Type B pancreatic cell (in vitro differentiated cells): Measurements from ENCODE around the gene CCND3. TPM values are rescaled to one million over a fixed set of nuclear protein-coding genes. Genes with fewer than 3 reads are reported as not detected.
"Not testable (repeated sequence)": the region's sequence is repeated elsewhere in the genome, so short reads cannot be mapped to it uniquely, and the experiment has no call there.

Source experiments
- DNase-seq: peaks from one replicate; pipeline ENCODE4 v3.0.0; 2021; ENCODE audit warnings: mixed read lengths; ENCODE audit not compliant: unreplicated experiment; ENCODE audit errors: extremely low spot score
- H3K27ac Mint-ChIP-seq: 2 replicates; pipeline ENCODE4 v1.8.0; 2021; ENCODE audit warnings: mild to moderate bottlenecking, mixed read lengths
- H3K27me3 Mint-ChIP-seq: 2 replicates; pipeline ENCODE4 v1.8.0; 2021; ENCODE audit warnings: mixed read lengths
- H3K36me3 Mint-ChIP-seq: 2 replicates; pipeline ENCODE4 v1.8.0; 2021; ENCODE audit warnings: mixed read lengths
- H3K4me1 Mint-ChIP-seq: one replicate; pipeline ENCODE4 v1.8.0; 2021; ENCODE audit warnings: mixed read lengths; ENCODE audit not compliant: unreplicated experiment
- H3K4me3 Mint-ChIP-seq: 2 replicates; pipeline ENCODE4 v1.8.0; 2021; ENCODE audit warnings: mild to moderate bottlenecking, mixed read lengths
- H3K9me3 Mint-ChIP-seq: 2 replicates; pipeline ENCODE4 v1.8.0; 2021; ENCODE audit warnings: mixed read lengths
- total RNA-seq: library from RNA; stranded (reverse); gene quantifications from 2 replicates; pipeline ENCODE4 v1.2.1, GENCODE V29; 2021; ENCODE audit warnings: low replicate concordance
- TF ChIP-seq, protein P1 (sequence below): fragments of 200-600 bp; sonication (generic); conservative IDR thresholded peaks from 2 replicates; pipeline ENCODE4 v1.5.0; 2021; ENCODE audit warnings: antibody characterized with exemption, mild to moderate bottlenecking

The CCND3 gene
- total RNA-seq, 1 donor from 2014 or later, result 60.4 TPM

DNA sequence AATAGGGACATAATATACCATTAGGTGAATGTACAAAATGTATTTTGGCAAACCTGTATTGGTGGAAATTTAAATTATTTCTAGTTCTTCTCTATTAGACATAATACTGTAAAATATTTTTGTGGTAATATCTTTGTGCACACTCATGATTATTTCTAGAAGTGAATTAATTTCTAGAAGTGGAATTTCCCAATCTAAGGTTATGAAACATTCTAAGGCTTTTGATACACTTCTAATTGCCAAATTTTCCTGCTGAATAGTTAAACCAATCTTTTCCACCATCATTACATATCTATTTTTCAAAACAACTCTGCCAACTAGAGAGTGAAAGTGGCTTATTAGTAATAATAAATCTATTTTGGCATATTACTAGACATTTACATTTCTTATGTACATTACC is 1.8 kb upstream of the CCND3 start:
- Mint-ChIP-seq H3K27me3 (no peaks in the 10 kb centered on the region), H3K36me3 (no peaks in the 10 kb centered on the region), H3K4me1 (peaks cover 20% of the 10 kb centered on the region), H3K9me3 (no peaks in the 10 kb centered on the region), H3K27ac (no peak overlapping the region), H3K4me3 (no peak overlapping the region)
- TF ChIP-seq, protein P1, sequence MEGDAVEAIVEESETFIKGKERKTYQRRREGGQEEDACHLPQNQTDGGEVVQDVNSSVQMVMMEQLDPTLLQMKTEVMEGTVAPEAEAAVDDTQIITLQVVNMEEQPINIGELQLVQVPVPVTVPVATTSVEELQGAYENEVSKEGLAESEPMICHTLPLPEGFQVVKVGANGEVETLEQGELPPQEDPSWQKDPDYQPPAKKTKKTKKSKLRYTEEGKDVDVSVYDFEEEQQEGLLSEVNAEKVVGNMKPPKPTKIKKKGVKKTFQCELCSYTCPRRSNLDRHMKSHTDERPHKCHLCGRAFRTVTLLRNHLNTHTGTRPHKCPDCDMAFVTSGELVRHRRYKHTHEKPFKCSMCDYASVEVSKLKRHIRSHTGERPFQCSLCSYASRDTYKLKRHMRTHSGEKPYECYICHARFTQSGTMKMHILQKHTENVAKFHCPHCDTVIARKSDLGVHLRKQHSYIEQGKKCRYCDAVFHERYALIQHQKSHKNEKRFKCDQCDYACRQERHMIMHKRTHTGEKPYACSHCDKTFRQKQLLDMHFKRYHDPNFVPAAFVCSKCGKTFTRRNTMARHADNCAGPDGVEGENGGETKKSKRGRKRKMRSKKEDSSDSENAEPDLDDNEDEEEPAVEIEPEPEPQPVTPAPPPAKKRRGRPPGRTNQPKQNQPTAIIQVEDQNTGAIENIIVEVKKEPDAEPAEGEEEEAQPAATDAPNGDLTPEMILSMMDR, result no peak
- DNase-seq, result no peak

DNA sequence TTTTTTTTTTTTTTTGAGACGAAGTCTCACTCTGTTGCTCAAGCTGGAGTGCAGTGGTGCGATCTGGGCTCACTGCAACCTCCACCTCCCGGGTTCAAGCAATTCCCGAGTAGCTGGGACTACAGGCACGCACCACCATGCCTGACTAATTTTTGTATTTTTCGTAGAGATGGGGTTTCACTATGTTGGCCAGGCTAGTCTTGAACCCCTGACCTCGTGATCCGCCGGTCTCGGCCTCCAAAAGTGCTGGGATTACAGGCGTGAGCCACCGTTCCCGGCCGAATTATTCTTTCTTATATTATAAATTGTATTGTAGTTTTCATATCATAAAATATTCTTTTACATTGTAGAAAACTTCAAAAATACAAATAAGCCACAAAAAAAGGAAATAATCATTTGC is 1.3 kb upstream of the CCND3 start:
- Mint-ChIP-seq H3K4me1 (peaks cover 20% of the 10 kb centered on the region), H3K27ac (peak overlapping the region; percentile 94)
- not testable (repeated sequence) for H3K4me3 Mint-ChIP-seq, DNase-seq, H3K9me3 Mint-ChIP-seq, H3K36me3 Mint-ChIP-seq, H3K27me3 Mint-ChIP-seq

DNA sequence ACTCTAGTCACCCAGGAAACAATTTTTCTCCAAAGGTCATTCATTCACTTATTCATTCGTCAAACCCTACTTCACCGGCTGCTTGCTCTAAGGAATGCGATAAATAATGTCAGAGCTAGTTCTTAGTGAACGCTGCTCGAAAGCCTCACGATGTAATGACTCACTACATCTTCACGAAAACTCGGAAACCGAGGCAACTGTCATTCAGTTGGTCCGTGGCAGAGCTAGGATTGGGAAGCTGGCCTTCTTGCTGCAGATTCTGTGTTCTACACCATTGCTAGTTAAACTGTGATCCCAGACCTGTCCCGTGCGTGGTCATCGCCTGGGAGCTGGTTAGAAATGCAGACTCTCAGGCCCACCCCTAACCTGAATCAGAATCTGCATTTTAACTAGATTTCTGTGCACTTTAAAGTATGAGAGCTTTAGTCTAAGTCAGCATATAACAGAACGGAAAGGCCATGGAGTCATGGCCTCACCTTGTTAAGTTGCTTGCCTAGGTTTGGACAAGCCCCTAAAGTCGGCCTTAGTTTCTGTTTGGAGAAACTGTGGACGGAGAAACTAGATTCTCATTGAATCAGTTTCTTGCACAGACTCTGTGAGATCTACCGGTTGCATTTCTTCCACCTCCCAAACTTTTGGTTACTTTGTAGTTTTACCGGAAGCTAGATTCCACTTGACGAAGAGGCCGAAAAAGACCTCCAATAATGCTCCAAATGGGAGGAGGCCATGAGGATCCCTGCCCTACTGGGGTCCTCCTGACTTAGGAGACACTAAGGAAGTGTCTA is 651 bp upstream of the CCND3 start:
- H3K36me3 Mint-ChIP-seq, result no peaks in the 10 kb centered on the region
- peak overlapping the region; percentile 94 for H3K27ac Mint-ChIP-seq
- H3K27me3 Mint-ChIP-seq, result no peaks in the 10 kb centered on the region
- peak overlapping the region; percentile 90 for H3K4me3 Mint-ChIP-seq
- H3K4me1 Mint-ChIP-seq, result peaks cover 20% of the 10 kb centered on the region
- TF ChIP-seq, protein P1, result no peak
- no peak for DNase-seq
- no peaks in the 10 kb centered on the region for H3K9me3 Mint-ChIP-seq

DNA sequence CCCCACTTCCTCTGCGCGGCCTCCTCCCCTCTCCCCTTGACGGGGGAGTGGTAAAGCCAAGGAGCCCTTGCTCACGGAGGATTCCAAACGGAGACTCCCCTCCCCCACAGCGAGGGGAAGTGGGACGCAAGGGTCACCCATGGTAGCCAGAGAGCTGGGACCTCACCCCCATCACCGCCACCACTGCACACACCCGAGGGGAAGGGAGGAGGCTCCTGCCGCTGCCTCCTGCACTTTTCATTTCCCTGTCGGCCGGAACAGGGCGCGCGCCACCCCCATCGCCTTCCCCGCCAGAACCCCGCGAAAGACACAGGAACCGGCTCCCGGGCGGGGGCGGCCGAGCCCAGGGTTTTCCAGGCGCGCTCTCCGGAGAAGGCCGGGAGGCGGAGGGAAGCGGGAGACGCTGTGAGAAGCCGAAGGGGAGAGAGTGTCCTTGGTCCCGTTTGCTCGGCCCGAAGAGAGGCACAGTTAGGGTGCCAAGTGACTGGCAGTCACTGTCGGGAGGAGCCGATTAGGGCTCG is 789 bp downstream of the CCND3 start:
- peak overlapping the region; percentile 98 for H3K4me3 Mint-ChIP-seq
- H3K9me3 Mint-ChIP-seq, result no peaks in the 10 kb centered on the region
- no peak for DNase-seq
- TF ChIP-seq, protein P1, result peak; percentile 14
- peak overlapping the region; percentile 97 for H3K27ac Mint-ChIP-seq
- H3K36me3 Mint-ChIP-seq, result peaks cover 4% of the 10 kb centered on the region
- no peaks in the 10 kb centered on the region for H3K27me3 Mint-ChIP-seq
- peaks cover 28% of the 10 kb centered on the region for H3K4me1 Mint-ChIP-seq

DNA sequence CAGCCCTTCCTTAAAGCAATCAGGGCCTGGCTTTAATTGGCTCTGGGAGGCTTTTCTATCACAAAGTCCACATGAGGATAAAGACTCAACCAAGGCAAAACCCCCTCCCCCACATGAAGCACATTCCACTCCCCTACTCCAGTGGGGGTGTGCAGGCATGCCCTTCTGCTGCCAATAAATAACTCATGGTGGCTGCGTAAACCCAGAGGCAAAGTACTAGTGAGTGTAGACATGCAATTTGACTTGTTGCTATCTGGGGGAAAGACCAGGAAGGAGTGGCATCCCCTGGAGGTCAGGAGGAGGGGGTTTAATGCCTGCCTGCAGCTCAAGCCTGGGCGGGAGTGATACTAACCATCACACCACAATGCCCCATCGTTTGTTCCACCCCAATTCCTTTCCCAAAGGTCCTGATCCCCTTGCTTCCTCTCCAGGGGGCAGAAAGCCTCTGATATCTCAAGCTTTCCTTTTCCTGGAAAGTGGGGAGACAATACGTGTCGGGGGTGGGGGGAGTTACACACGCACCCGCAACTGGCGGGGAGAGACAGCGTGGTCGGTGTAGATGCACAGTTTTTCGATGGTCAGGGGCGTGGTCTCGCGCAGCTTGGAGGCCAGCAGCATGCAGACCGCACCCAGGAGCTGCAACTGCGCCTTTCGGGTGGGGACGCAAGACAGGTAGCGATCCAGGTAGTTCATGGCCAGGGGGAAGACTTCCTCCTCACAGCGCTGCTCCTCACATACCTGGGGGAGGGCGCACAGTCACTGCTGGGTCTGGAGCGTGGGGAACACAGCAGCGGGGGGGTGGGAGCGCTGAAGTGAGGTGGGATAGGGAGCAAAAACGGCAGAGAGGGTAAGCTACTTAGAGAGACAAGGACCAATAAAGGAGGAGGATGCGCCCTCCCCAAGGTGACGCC is 1.5 kb downstream of the CCND3 start:
- DNase-seq, result peak; percentile 71
- no peaks in the 10 kb centered on the region for H3K9me3 Mint-ChIP-seq
- no peaks in the 10 kb centered on the region for H3K27me3 Mint-ChIP-seq
- peaks cover 4% of the 10 kb centered on the region for H3K36me3 Mint-ChIP-seq
- peak overlapping the region; percentile 97 for H3K27ac Mint-ChIP-seq
- H3K4me1 Mint-ChIP-seq, result peaks cover 28% of the 10 kb centered on the region
- TF ChIP-seq, protein P1, result no peak
- peak overlapping the region; percentile 98 for H3K4me3 Mint-ChIP-seq
